Testis (tissue), 2 donors: ENCODE measurements around the gene STK17A.

ENCODE experiments used
- POLR2A ChIP-seq: fragments of 450-650 bp; IDR thresholded peaks from one replicate; pipeline ENCODE4 v1.6.1; 2017; ENCODE audit warnings: antibody characterized with exemption, mild to moderate bottlenecking, moderate library complexity
- TF ChIP-seq, protein P1 (sequence below), 3 experiments: fragments of 450-650 bp in 2 of 3; fragments of 200-600 bp in 1 of 3; sonication (generic) in 1 of 3; IDR thresholded peaks; one replicate each; pipeline ENCODE4 v1.5.1; 2016 to 2019; ENCODE audit warnings: antibody characterized with exemption in 3 of 3, mild to moderate bottlenecking in 2 of 3, moderate library complexity in 1 of 3

DNA sequence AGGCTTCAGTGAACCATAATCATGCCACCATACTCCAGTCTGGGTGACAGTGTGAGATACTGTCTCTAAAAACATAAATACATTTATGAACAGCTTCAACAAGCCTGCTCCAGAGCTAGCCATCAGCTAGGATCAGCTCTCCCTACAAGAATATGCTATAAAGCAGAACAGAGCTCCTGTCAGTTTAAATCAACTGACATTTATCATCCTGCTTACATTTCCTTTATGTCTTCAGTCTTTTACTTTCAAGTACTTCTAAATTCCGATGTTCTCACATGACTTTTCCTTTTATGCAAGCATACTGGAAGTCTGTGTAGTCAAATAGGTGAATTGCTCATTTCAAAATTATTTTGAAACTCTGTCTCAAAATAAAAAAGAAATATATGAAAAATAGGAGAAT, 81.8 kb downstream of the STK17A start:
- TF ChIP-seq POLR2A: no peak
- TF ChIP-seq, protein P1, sequence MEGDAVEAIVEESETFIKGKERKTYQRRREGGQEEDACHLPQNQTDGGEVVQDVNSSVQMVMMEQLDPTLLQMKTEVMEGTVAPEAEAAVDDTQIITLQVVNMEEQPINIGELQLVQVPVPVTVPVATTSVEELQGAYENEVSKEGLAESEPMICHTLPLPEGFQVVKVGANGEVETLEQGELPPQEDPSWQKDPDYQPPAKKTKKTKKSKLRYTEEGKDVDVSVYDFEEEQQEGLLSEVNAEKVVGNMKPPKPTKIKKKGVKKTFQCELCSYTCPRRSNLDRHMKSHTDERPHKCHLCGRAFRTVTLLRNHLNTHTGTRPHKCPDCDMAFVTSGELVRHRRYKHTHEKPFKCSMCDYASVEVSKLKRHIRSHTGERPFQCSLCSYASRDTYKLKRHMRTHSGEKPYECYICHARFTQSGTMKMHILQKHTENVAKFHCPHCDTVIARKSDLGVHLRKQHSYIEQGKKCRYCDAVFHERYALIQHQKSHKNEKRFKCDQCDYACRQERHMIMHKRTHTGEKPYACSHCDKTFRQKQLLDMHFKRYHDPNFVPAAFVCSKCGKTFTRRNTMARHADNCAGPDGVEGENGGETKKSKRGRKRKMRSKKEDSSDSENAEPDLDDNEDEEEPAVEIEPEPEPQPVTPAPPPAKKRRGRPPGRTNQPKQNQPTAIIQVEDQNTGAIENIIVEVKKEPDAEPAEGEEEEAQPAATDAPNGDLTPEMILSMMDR (IDR thresholded peaks at IDR 0.05): no peak
